Tibial artery (tissue), 4 donors: ENCODE results near the gene ARMH3.
"Not testable (repeated sequence)": the region's sequence is repeated elsewhere in the genome, so short reads cannot be mapped to it uniquely, and the experiment has no call there.

Experiments used
- DNase-seq, 2 donors: peaks; one replicate each; pipeline ENCODE4 v3.0.0-alpha.2; 2019
- H3K27ac ChIP-seq, 2 donors: fragments of 200-600 bp; sonication (generic) in 1 of 2; 1 replicate in 1 of 2; 2 replicates in 1 of 2; pipeline ENCODE4 v1.5.1; 2018 to 2019; ENCODE audit warnings: mild to moderate bottlenecking in 1 of 2
- H3K27me3 ChIP-seq, 2 donors: fragments of 200-600 bp; sonication (generic) in 1 of 2; one replicate each; pipeline versions ENCODE4 v1.5.1 to v1.6.0; 2016 to 2019
- H3K36me3 ChIP-seq, 3 donors: fragments of 200-600 bp; sonication (generic) in 2 of 3; one replicate each; pipeline ENCODE4 v1.5.1; 2016 to 2019; ENCODE audit warnings: mild to moderate bottlenecking in 2 of 3
- H3K4me1 ChIP-seq, 4 donors: fragments of 200-600 bp; sonication (generic) in 2 of 4; 1 replicate in 3 of 4; 2 replicates in 1 of 4; pipeline ENCODE4 v1.5.1; 2016 to 2019
- H3K4me3 ChIP-seq, 2 donors: fragments of 200-600 bp; sonication (generic) in 1 of 2; 1 replicate in 1 of 2; 2 replicates in 1 of 2; pipeline ENCODE4 v1.5.1; 2018 to 2019; ENCODE audit warnings: mild to moderate bottlenecking in 2 of 2
- H3K9me3 ChIP-seq, 3 donors: fragments of 200-600 bp; sonication (generic) in 1 of 3; one replicate each; pipeline ENCODE4 v1.5.1; 2016 to 2019
- CTCF ChIP-seq, 2 experiments: fragments of 200-600 bp in 1 of 2; fragments of 450-650 bp in 1 of 2; IDR thresholded peaks; one replicate each; pipeline ENCODE4 v1.5.1; 2017 to 2019; ENCODE audit warnings: antibody characterized with exemption in 2 of 2, mild to moderate bottlenecking in 1 of 2, moderate library complexity in 1 of 2
- intact Hi-C: fragments of 100-400 bp; cut with DNase I; formaldehyde crosslinking; loops from one replicate; pipeline ENCODE4 v1.15.0; 2023; ENCODE audit warnings: low total_unique reads

Gene ARMH3

GRCh38 chr10:101995451-101996063 lies 60.4 kb downstream of the ARMH3 start:
- Histone ChIP-seq H3K36me3 (peaks cover 45 to 78% (median 53%) of the 10 kb centered on the region in 3 donors), H3K27me3 (no peaks in the 10 kb centered on the region), H3K4me3 (no peak overlapping the region), H3K4me1 (peaks cover 0 to 3% (median 0%) of the 10 kb centered on the region in 4 donors), H3K27ac (no peak overlapping the region), H3K9me3 (no peaks in the 10 kb centered on the region)
- intact Hi-C loops = no loop called here
- no peak for TF ChIP-seq CTCF (IDR thresholded peaks at IDR 0.05)
- DNase-seq = no peak

DNA sequence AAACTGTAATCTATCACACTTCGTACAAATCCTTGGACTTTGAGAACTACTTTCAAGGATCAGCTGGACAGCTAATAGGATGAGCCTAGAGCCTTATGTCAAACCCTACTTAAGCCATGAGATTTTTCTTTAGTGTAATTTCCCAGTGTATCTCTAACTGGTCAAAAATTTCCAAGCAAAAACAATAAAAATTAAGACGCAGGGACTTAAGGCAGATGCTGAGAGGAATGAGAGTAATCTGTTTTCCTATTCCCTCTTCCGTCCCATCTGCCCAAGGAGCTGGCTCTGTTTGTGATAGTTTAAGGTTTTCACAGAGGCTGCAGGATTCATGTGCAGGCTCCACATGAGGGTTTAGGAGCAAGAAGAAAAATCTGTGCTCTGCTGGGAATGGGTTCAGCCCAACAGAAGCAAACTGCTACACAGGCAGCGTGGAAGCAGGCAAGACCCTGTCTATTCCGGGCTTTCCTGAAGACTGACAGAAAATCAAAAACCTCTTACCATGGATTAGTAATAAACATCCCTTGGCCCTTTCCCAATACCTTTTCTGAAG lies 62.2 kb downstream of the ARMH3 start:
- no peak overlapping the region for H3K4me3 ChIP-seq
- TF ChIP-seq CTCF (IDR thresholded peaks at IDR 0.05) = no peak
- H3K36me3 ChIP-seq = peaks cover 56 to 83% (median 62%) of the 10 kb centered on the region in 3 donors
- no peaks in the 10 kb centered on the region for H3K9me3 ChIP-seq
- no peak overlapping the region for H3K27ac ChIP-seq
- DNase-seq = no peak
- intact Hi-C loops = no loop called here
- no peaks in the 10 kb centered on the region for H3K27me3 ChIP-seq
- H3K4me1 ChIP-seq = peaks cover 0 to 3% (median 0%) of the 10 kb centered on the region in 4 donors

GRCh38 chr10:101993221-101993620 lies 62.8 kb downstream of the ARMH3 start:
- H3K9me3 ChIP-seq = no peaks in the 10 kb centered on the region
- H3K36me3 ChIP-seq = peaks cover 61 to 87% (median 67%) of the 10 kb centered on the region in 3 donors
- no peak for TF ChIP-seq CTCF (IDR thresholded peaks at IDR 0.05)
- intact Hi-C loops = no loop called here
- peaks cover 0 to 2% (median 0%) of the 10 kb centered on the region in 4 donors for H3K4me1 ChIP-seq
- H3K4me3 ChIP-seq = no peak overlapping the region
- no peaks in the 10 kb centered on the region for H3K27me3 ChIP-seq
- no peak for DNase-seq
- H3K27ac ChIP-seq = no peak overlapping the region

- no peaks in the 10 kb centered on the region for H3K27me3 ChIP-seq
- no peak for DNase-seq
- TF ChIP-seq CTCF (IDR thresholded peaks at IDR 0.05) = no peak
- H3K4me3 ChIP-seq = no peak overlapping the region
- intact Hi-C loops = no loop called here
- H3K4me1 ChIP-seq = no peaks in the 10 kb centered on the region
- H3K27ac ChIP-seq = no peak overlapping the region
- H3K36me3 ChIP-seq = peaks cover 51 to 91% (median 61%) of the 10 kb centered on the region in 3 donors
- H3K9me3 ChIP-seq = no peaks in the 10 kb centered on the region
Observed at GRCh38 chr10:101987136-101987535, 68.8 kb downstream of the ARMH3 start.

- Histone ChIP-seq H3K9me3 (no peaks in the 10 kb centered on the region), H3K4me1 (no peaks in the 10 kb centered on the region), H3K4me3 (no peak overlapping the region), H3K27me3 (no peaks in the 10 kb centered on the region), H3K36me3 (peaks cover 45 to 91% (median 56%) of the 10 kb centered on the region in 3 donors), H3K27ac (no peak overlapping the region)
- TF ChIP-seq CTCF (IDR thresholded peaks at IDR 0.05) = no peak
- intact Hi-C loops = no loop called here
- no peak for DNase-seq
Observed at GRCh38 chr10:101986624-101986971, 69.4 kb downstream of the ARMH3 start.

DNA sequence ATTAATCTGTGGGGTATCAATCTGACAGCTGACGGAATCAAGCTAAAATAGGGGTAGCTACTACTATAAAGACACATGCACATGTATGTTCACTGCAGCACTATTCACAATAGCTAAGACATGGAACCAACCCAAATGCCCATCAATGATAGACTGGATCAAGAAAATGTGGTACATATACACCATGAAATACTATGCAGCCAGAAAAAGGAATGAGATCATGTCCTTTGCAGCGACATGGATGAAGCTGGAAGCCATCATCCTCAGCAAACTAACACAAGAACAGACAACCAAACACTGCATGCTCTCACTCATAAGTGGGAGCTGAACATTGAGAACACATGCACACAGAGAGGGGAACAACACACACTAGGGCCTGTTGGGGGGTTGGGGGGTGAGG lies 75.3 kb downstream of the ARMH3 start:
- intact Hi-C loops, H3K27ac ChIP-seq, H3K4me1 ChIP-seq, H3K9me3 ChIP-seq, DNase-seq, H3K27me3 ChIP-seq, H3K4me3 ChIP-seq: not testable (repeated sequence)
- peaks cover 5 to 45% (median 5%) of the 10 kb centered on the region in 3 donors for H3K36me3 ChIP-seq
